ENCODE data around the gene MTM1. TPM values are rescaled to one million over a fixed set of nuclear protein-coding genes. Genes with fewer than 3 reads are reported as not detected.

The MTM1 gene
- total and polyA plus RNA-seq, 4 experiments from 2014 or later, result 27.3 to 38.5 (median 35.1) TPM

GRCh38 chrX:150570512-150570911 is 2.1 kb downstream of the MTM1 start:
- peaks cover 61% of the 10 kb centered on the region for H3K4me1 ChIP-seq (ENCODE audit: insufficient read depth, low read length)
- H3K4me3 ChIP-seq (ENCODE audit: low read length in 2 of 2), result peak overlapping the region; percentile 36 to 64
- CTCF ChIA-PET (ENCODE audit: partially characterized antibody), result interaction anchor here (0.7 to 3.9 kb wide), 5 partner anchors 17 to 205 kb away, joined by 3 to 21 read pairs (median 3); no protein-coding TSS in a partner anchor

GRCh38 chrX:150572206-150572605 is 3.8 kb downstream of the MTM1 start:
- Histone ChIP-seq H3K27me3 (ENCODE audit: insufficient read depth, low read length) (no peaks in the 10 kb centered on the region), H3K36me3 (ENCODE audit: insufficient read depth, low read length) (no peaks in the 10 kb centered on the region), H3K9me3 (ENCODE audit: control insufficient read depth in 1 of 2, low read length in 2 of 2) (no peaks in the 10 kb centered on the region), H3K27ac (ENCODE audit: low read depth, low read length) (peak overlapping the region; percentile 78), H3K4me3 (ENCODE audit: low read length in 2 of 2) (peak overlapping the region; percentile 6 to 11), H3K4me1 (ENCODE audit: insufficient read depth, low read length) (peaks cover 78% of the 10 kb centered on the region)
- Mint-ChIP-seq H3K27ac (peak overlapping the region; percentile 58 to 100 (median 84)), H3K9me3 (no peaks in the 10 kb centered on the region), H3K4me3 (peak overlapping the region; percentile 70 to 90 (median 88)), H3K36me3 (peaks cover 0 to 10% of the 10 kb centered on the region in 2 donors), H3K27me3 (no peaks in the 10 kb centered on the region), H3K4me1 (peaks cover 58 to 85% (median 70%) of the 10 kb centered on the region in 4 donors)
- POLR2A ChIA-PET (ENCODE audit: partially characterized antibody), result interaction anchor here (1.5 to 7.3 kb wide), 4 partner anchors 25 to 634 kb away, joined by 4 to 67 read pairs (median 8); partner anchors contain the start of genes EOLA2 and MTMR1
- intact Hi-C loops (cut with micrococcal nuclease), result loop anchor here (5.0 kb wide), 3 partner anchors 85 to 825 kb away; partner anchors contain the start of genes MAMLD1 and VMA21
- DNase-seq, result no peak
- CTCF ChIA-PET (ENCODE audit: partially characterized antibody), result interaction anchor here (3.9 kb wide), 1 partner anchor 15 kb away, joined by 21 read pairs; no protein-coding TSS in a partner anchor

More at GRCh38 chrX:150570512-150570911, 2.1 kb downstream of the MTM1 start:
- peak in 2 of 5 donors; percentile 21 to 40 for DNase-seq
- H3K9me3 Mint-ChIP-seq, result no peaks in the 10 kb centered on the region
- H3K4me3 Mint-ChIP-seq, result peak overlapping the region; percentile 85 to 90 (median 88)
- Histone ChIP-seq H3K9me3 (ENCODE audit: control insufficient read depth in 1 of 2, low read length in 2 of 2) (no peaks in the 10 kb centered on the region), H3K36me3 (ENCODE audit: insufficient read depth, low read length) (no peaks in the 10 kb centered on the region), H3K27me3 (ENCODE audit: insufficient read depth, low read length) (no peaks in the 10 kb centered on the region), H3K27ac (ENCODE audit: low read depth, low read length) (peak overlapping the region; percentile 78)
- H3K4me1 Mint-ChIP-seq, result peaks cover 44 to 69% (median 55%) of the 10 kb centered on the region in 4 donors
- H3K27me3 Mint-ChIP-seq, result no peaks in the 10 kb centered on the region
- H3K36me3 Mint-ChIP-seq, result peaks cover 0 to 9% of the 10 kb centered on the region in 2 donors
- peak overlapping the region; percentile 47 to 100 (median 87) for H3K27ac Mint-ChIP-seq
- intact Hi-C loops (cut with micrococcal nuclease), result loop anchor here (5.0 kb wide), 3 partner anchors 83 to 827 kb away; partner anchors contain the start of genes MAMLD1 and VMA21
- POLR2A ChIA-PET (ENCODE audit: partially characterized antibody), result interaction anchor here (0.6 to 7.3 kb wide), 8 partner anchors 8 to 632 kb away, joined by 3 to 67 read pairs (median 10); partner anchors contain the start of genes EOLA2, MAMLD1 and MTMR1

- H3K27me3 ChIP-seq (ENCODE audit: insufficient read depth, low read length), result no peaks in the 10 kb centered on the region
- CTCF ChIA-PET (ENCODE audit: partially characterized antibody), result interaction anchor here (0.9 to 3.9 kb wide), 3 partner anchors 14 to 26 kb away, joined by 3 to 21 read pairs (median 3); no protein-coding TSS in a partner anchor
- peaks cover 0 to 10% of the 10 kb centered on the region in 2 donors for H3K36me3 Mint-ChIP-seq
- no peaks in the 10 kb centered on the region for H3K36me3 ChIP-seq (ENCODE audit: insufficient read depth, low read length)
- POLR2A ChIA-PET (ENCODE audit: partially characterized antibody), result interaction anchor here (1.6 to 7.3 kb wide), 3 partner anchors 26 to 208 kb away, joined by 4 to 67 read pairs (median 13); partner anchors contain the start of gene MTMR1
- peak overlapping the region in 1 of 2 donors; percentile 13 for H3K4me3 ChIP-seq (ENCODE audit: low read length in 2 of 2)
- H3K27ac ChIP-seq (ENCODE audit: low read depth, low read length), result peak overlapping the region; percentile 78
- H3K4me3 Mint-ChIP-seq, result peak overlapping the region; percentile 57 to 90 (median 88)
- intact Hi-C loops (cut with micrococcal nuclease), result loop anchor here (5.0 kb wide), 3 partner anchors 86 to 824 kb away; partner anchors contain the start of genes MAMLD1 and VMA21
- peaks cover 87% of the 10 kb centered on the region for H3K4me1 ChIP-seq (ENCODE audit: insufficient read depth, low read length)
- no peaks in the 10 kb centered on the region for H3K9me3 Mint-ChIP-seq
- no peak for DNase-seq
- H3K27ac Mint-ChIP-seq, result peak overlapping the region; percentile 83 to 100 (median 86)
- peaks cover 65 to 92% (median 77%) of the 10 kb centered on the region in 4 donors for H3K4me1 Mint-ChIP-seq
- no peaks in the 10 kb centered on the region for H3K9me3 ChIP-seq (ENCODE audit: control insufficient read depth in 1 of 2, low read length in 2 of 2)
- no peaks in the 10 kb centered on the region for H3K27me3 Mint-ChIP-seq
Measured at GRCh38 chrX:150573106-150573505, 4.7 kb downstream of the MTM1 start.

GRCh38 chrX:150573702-150574101 is 5.3 kb downstream of the MTM1 start:
- Histone ChIP-seq H3K4me1 (ENCODE audit: insufficient read depth, low read length) (peaks cover 93% of the 10 kb centered on the region), H3K4me3 (ENCODE audit: low read length in 2 of 2) (peak overlapping the region in 1 of 2 donors; percentile 13), H3K27me3 (ENCODE audit: insufficient read depth, low read length) (no peaks in the 10 kb centered on the region), H3K36me3 (ENCODE audit: insufficient read depth, low read length) (no peaks in the 10 kb centered on the region), H3K27ac (ENCODE audit: low read depth, low read length) (peak overlapping the region; percentile 78), H3K9me3 (ENCODE audit: control insufficient read depth in 1 of 2, low read length in 2 of 2) (no peaks in the 10 kb centered on the region)
- CTCF ChIA-PET (ENCODE audit: partially characterized antibody), result interaction anchor here (1.3 to 2.1 kb wide), 2 partner anchors 14 to 30 kb away, joined by 4 to 12 read pairs; no protein-coding TSS in a partner anchor
- intact Hi-C loops (cut with micrococcal nuclease), result loop anchor here (5.0 kb wide), 3 partner anchors 86 to 824 kb away; partner anchors contain the start of genes MAMLD1 and VMA21
- DNase-seq, result peak in 1 of 5 donors; percentile 46
- H3K27me3 Mint-ChIP-seq, result no peaks in the 10 kb centered on the region
- H3K36me3 Mint-ChIP-seq, result peaks cover 0 to 13% of the 10 kb centered on the region in 2 donors
- peaks cover 71 to 97% (median 82%) of the 10 kb centered on the region in 4 donors for H3K4me1 Mint-ChIP-seq
- POLR2A ChIA-PET (ENCODE audit: partially characterized antibody), result interaction anchor here (1.6 to 7.3 kb wide), 2 partner anchors 27 to 209 kb away, joined by 4 to 67 read pairs; no protein-coding TSS in a partner anchor
- H3K9me3 Mint-ChIP-seq, result no peaks in the 10 kb centered on the region
- H3K27ac Mint-ChIP-seq, result peak overlapping the region; percentile 83 to 100 (median 86)
- H3K4me3 Mint-ChIP-seq, result peak overlapping the region; percentile 57 to 90 (median 88)

- ChIA-PET POLR2A (ENCODE audit: partially characterized antibody) (interaction anchor here (1.0 to 7.3 kb wide), 5 partner anchors 12 to 637 kb away, joined by 3 to 67 read pairs (median 4); partner anchors contain the start of genes EOLA2 and MTMR1), CTCF (ENCODE audit: partially characterized antibody) (interaction anchor here (1.3 to 2.1 kb wide), 3 partner anchors 13 to 143 kb away, joined by 4 to 12 read pairs (median 7); no protein-coding TSS in a partner anchor)
- Histone ChIP-seq H3K4me3 (ENCODE audit: low read length in 2 of 2) (peak overlapping the region; percentile 41 to 57), H3K27me3 (ENCODE audit: insufficient read depth, low read length) (no peaks in the 10 kb centered on the region), H3K27ac (ENCODE audit: low read depth, low read length) (peak overlapping the region; percentile 78), H3K4me1 (ENCODE audit: insufficient read depth, low read length) (peaks cover 90% of the 10 kb centered on the region), H3K9me3 (ENCODE audit: control insufficient read depth in 1 of 2, low read length in 2 of 2) (no peaks in the 10 kb centered on the region), H3K36me3 (ENCODE audit: insufficient read depth, low read length) (no peaks in the 10 kb centered on the region)
- no peak for DNase-seq
- H3K36me3 Mint-ChIP-seq, result peaks cover 0 to 10% of the 10 kb centered on the region in 2 donors
- H3K27me3 Mint-ChIP-seq, result no peaks in the 10 kb centered on the region
- intact Hi-C loops (cut with micrococcal nuclease), result loop anchor here (1.0 to 5.0 kb wide), 4 partner anchors 13 to 823 kb away; partner anchors contain the start of genes MAMLD1 and VMA21
- H3K9me3 Mint-ChIP-seq, result no peaks in the 10 kb centered on the region
- H3K4me3 Mint-ChIP-seq, result peak overlapping the region; percentile 78 to 90 (median 84)
- peaks cover 70 to 90% (median 78%) of the 10 kb centered on the region in 4 donors for H3K4me1 Mint-ChIP-seq
- H3K27ac Mint-ChIP-seq, result peak overlapping the region; percentile 86 to 100 (median 92)
Measured at GRCh38 chrX:150574559-150575418, 6.4 kb downstream of the MTM1 start.

GRCh38 chrX:150575419-150575814 is 7.0 kb downstream of the MTM1 start:
- H3K4me1 Mint-ChIP-seq, result peaks cover 72 to 90% (median 78%) of the 10 kb centered on the region in 4 donors
- ChIA-PET POLR2A (ENCODE audit: partially characterized antibody) (interaction anchor here (1.0 to 1.7 kb wide), 3 partner anchors 97 to 637 kb away, joined by 3 to 7 read pairs (median 4); partner anchors contain the start of genes EOLA2 and MTMR1), CTCF (ENCODE audit: partially characterized antibody) (interaction anchor here (1.8 to 2.1 kb wide), 2 partner anchors 12 to 142 kb away, joined by 7 to 12 read pairs; no protein-coding TSS in a partner anchor)
- Histone ChIP-seq H3K36me3 (ENCODE audit: insufficient read depth, low read length) (no peaks in the 10 kb centered on the region), H3K4me1 (ENCODE audit: insufficient read depth, low read length) (peaks cover 88% of the 10 kb centered on the region), H3K27ac (ENCODE audit: low read depth, low read length) (peak overlapping the region; percentile 78), H3K27me3 (ENCODE audit: insufficient read depth, low read length) (no peaks in the 10 kb centered on the region), H3K9me3 (ENCODE audit: control insufficient read depth in 1 of 2, low read length in 2 of 2) (no peaks in the 10 kb centered on the region), H3K4me3 (ENCODE audit: low read length in 2 of 2) (peak overlapping the region; percentile 41 to 57)
- H3K4me3 Mint-ChIP-seq, result peak overlapping the region; percentile 78 to 90 (median 84)
- H3K9me3 Mint-ChIP-seq, result no peaks in the 10 kb centered on the region
- H3K27me3 Mint-ChIP-seq, result no peaks in the 10 kb centered on the region
- intact Hi-C loops (cut with micrococcal nuclease), result loop anchor here (1.0 kb wide), 1 partner anchor 12 kb away; no protein-coding TSS in a partner anchor
- H3K27ac Mint-ChIP-seq, result peak overlapping the region; percentile 86 to 100 (median 92)
- peak in 4 of 5 donors; percentile 30 to 85 (median 46) for DNase-seq
- peaks cover 0 to 15% of the 10 kb centered on the region in 2 donors for H3K36me3 Mint-ChIP-seq
